Stimulated activated CD8-positive, alpha-beta memory T cell treated with anti-CD3 and anti-CD28 coated beads, Interleukin-15, amount 100 ng/mL, for 24 hours (primary cell): ENCODE measurements around the gene MTCH2.
"Not testable (repeated sequence)": the region's sequence is repeated elsewhere in the genome, so short reads cannot be mapped to it uniquely, and the experiment has no call there.

Experiments used
- DNase-seq: peaks from one replicate; pipeline ENCODE4 v3.0.0-alpha.2; 2020; ENCODE audit warnings: low read depth

The MTCH2 gene

GRCh38 chr11:47642099-47642855 lies at the start of gene MTCH2:
Gene MTCH2, minus strand, starts transcription at chr11:47642559. Its CDS starts 94 bp downstream, at chr11:47642465.
- DNase-seq: peak; percentile 93

GRCh38 chr11:47691979-47692378 lies 49.6 kb upstream of the MTCH2 start:
- no peak for DNase-seq

- no peak for DNase-seq
Measured at GRCh38 chr11:47689480-47689879, 47.1 kb upstream of the MTCH2 start.

- no peak for DNase-seq
Measured at GRCh38 chr11:47688991-47689390, 46.6 kb upstream of the MTCH2 start.

- no peak for DNase-seq
Measured at GRCh38 chr11:47688111-47688510, 45.8 kb upstream of the MTCH2 start.

GRCh38 chr11:47686704-47687103 lies 44.3 kb upstream of the MTCH2 start:
- DNase-seq: not testable (repeated sequence)

GRCh38 chr11:47686151-47686550 lies 43.8 kb upstream of the MTCH2 start:
- no peak for DNase-seq

- DNase-seq: no peak
Measured at GRCh38 chr11:47675851-47676250, 33.5 kb upstream of the MTCH2 start.

GRCh38 chr11:47672283-47672730 lies 29.9 kb upstream of the MTCH2 start:
- DNase-seq: no peak

- DNase-seq: no peak
Measured at GRCh38 chr11:47669856-47670255, 27.5 kb upstream of the MTCH2 start.

- DNase-seq: no peak
Measured at GRCh38 chr11:47668665-47669064, 26.3 kb upstream of the MTCH2 start.

- DNase-seq: no peak
Measured at GRCh38 chr11:47667555-47667954, 25.2 kb upstream of the MTCH2 start.

GRCh38 chr11:47667135-47667534 lies 24.8 kb upstream of the MTCH2 start:
- no peak for DNase-seq

GRCh38 chr11:47664936-47665335 lies 22.6 kb upstream of the MTCH2 start:
- not testable (repeated sequence) for DNase-seq

GRCh38 chr11:47661245-47661644 lies 18.9 kb upstream of the MTCH2 start:
- no peak for DNase-seq

- no peak for DNase-seq
Measured at GRCh38 chr11:47659276-47659675, 16.9 kb upstream of the MTCH2 start.

- DNase-seq: no peak
Measured at GRCh38 chr11:47656260-47656885, 14.0 kb upstream of the MTCH2 start.

GRCh38 chr11:47651818-47652469 lies 9.6 kb upstream of the MTCH2 start:
- DNase-seq: no peak

GRCh38 chr11:47649276-47649675 lies 6.9 kb upstream of the MTCH2 start:
- no peak for DNase-seq

- DNase-seq: no peak
Measured at GRCh38 chr11:47646019-47646418, 3.7 kb upstream of the MTCH2 start.

- no peak for DNase-seq
Measured at GRCh38 chr11:47645500-47645899, 3.1 kb upstream of the MTCH2 start.

GRCh38 chr11:47641600-47642098 lies 710 bp downstream of the MTCH2 start:
- DNase-seq: no peak

GRCh38 chr11:47640506-47640905 lies 1.9 kb downstream of the MTCH2 start:
- DNase-seq: not testable (repeated sequence)
